Naive thymus-derived CD4-positive, alpha-beta T cell (primary cell): Measurements from ENCODE around the gene CEP85. TPM values are rescaled to one million over a fixed set of nuclear protein-coding genes. Genes with fewer than 3 reads are reported as not detected.

ENCODE experiments used
- ATAC-seq: fragments of 150-1000 bp; cut with Tn5 transposase; 2 replicates; pipeline ENCODE4 v1.10.0; 2021; ENCODE audit warnings: mild to moderate bottlenecking, moderate library complexity
- CTCF ChIA-PET: fragments of 350-600 bp; sonication (Branson Sonifier 250); formaldehyde crosslinking; loops from one replicate; lab custom pipeline; 2021; ENCODE audit warnings: antibody characterized with exemption; lab: Charles Lee
- POLR2A ChIA-PET: fragments of 350-600 bp; sonication (Branson Sonifier 250); formaldehyde crosslinking; loops from one replicate; lab custom pipeline; 2021; ENCODE audit warnings: antibody characterized with exemption, inconsistent platforms; lab: Charles Lee
- DNase-seq, 9 donors: peaks; one replicate each; pipeline versions ENCODE4 v3.0.0 to v3.0.0-alpha.2; 2020 to 2022; ENCODE audit warnings: mixed read lengths in 1 of 9
- H3K27ac ChIP-seq: one replicate; pipeline ENCODE4 v1.7.0; 2013; ENCODE audit warnings: mild to moderate bottlenecking, low read depth, low read length, moderate library complexity
- H3K27me3 ChIP-seq, 2 donors: one replicate each; pipeline ENCODE4 v1.7.0; 2013; ENCODE audit warnings: low read length in 2 of 2, mild to moderate bottlenecking in 2 of 2, moderate library complexity in 2 of 2; ENCODE audit not compliant: control insufficient read depth in 2 of 2, insufficient read depth in 2 of 2
- H3K36me3 ChIP-seq, 3 experiments: 1 replicate in 2 of 3; 2 replicates in 1 of 3; pipeline ENCODE4 v1.7.0; 2013; ENCODE audit warnings: low read length in 3 of 3, mild to moderate bottlenecking in 3 of 3, moderate library complexity in 1 of 3; ENCODE audit not compliant: insufficient read depth in 3 of 3, control insufficient read depth in 2 of 3
- H3K4me1 ChIP-seq, 2 donors: one replicate each; pipeline ENCODE4 v1.7.0; 2013; ENCODE audit warnings: low read length in 2 of 2, mild to moderate bottlenecking in 2 of 2, moderate library complexity in 1 of 2; ENCODE audit not compliant: control insufficient read depth in 2 of 2, insufficient read depth in 2 of 2
- H3K4me3 ChIP-seq: 2 replicates; pipeline ENCODE4 v1.7.0; 2013; ENCODE audit warnings: mild to moderate bottlenecking, low read length
- H3K9me3 ChIP-seq, 3 experiments: 1 replicate in 2 of 3; 2 replicates in 1 of 3; pipeline ENCODE4 v1.7.0; 2013; ENCODE audit warnings: low read length in 3 of 3; ENCODE audit not compliant: control insufficient read depth in 2 of 3
- H3K27ac Mint-ChIP-seq, 9 donors: one replicate each; pipeline ENCODE4 v1.8.0; 2020 to 2022; ENCODE audit warnings: mixed read lengths in 9 of 9, mild to moderate bottlenecking in 8 of 9, moderate library complexity in 5 of 9, inconsistent platforms in 2 of 9
- H3K27me3 Mint-ChIP-seq, 5 donors: one replicate each; pipeline ENCODE4 v1.8.0; 2021 to 2022; ENCODE audit warnings: mixed read lengths in 5 of 5, mild to moderate bottlenecking in 1 of 5
- H3K36me3 Mint-ChIP-seq, 5 donors: one replicate each; pipeline ENCODE4 v1.8.0; 2020 to 2022; ENCODE audit warnings: mixed read lengths in 5 of 5, mild to moderate bottlenecking in 3 of 5, inconsistent platforms in 1 of 5
- H3K4me1 Mint-ChIP-seq, 7 donors: one replicate each; pipeline ENCODE4 v1.8.0; 2020 to 2022; ENCODE audit warnings: mixed read lengths in 7 of 7, mild to moderate bottlenecking in 3 of 7, inconsistent platforms in 1 of 7
- H3K4me3 Mint-ChIP-seq, 10 donors: one replicate each; pipeline ENCODE4 v1.8.0; 2020 to 2022; ENCODE audit warnings: mild to moderate bottlenecking in 10 of 10, mixed read lengths in 10 of 10, moderate library complexity in 6 of 10, inconsistent platforms in 2 of 10
- H3K9me3 Mint-ChIP-seq, 11 donors: one replicate each; pipeline ENCODE4 v1.8.0; 2020 to 2022; ENCODE audit warnings: mixed read lengths in 11 of 11, mild to moderate bottlenecking in 4 of 11, inconsistent platforms in 1 of 11, moderate library complexity in 1 of 11
- intact Hi-C, 2 donors: fragments of 100-400 bp; cut with micrococcal nuclease; formaldehyde crosslinking; loops; one replicate each; pipeline ENCODE4 v1.15.1; 2023
- polyA plus RNA-seq, 2 donors: library from polyadenylated mRNA; unstranded; fragments of 300-500 nt; fragmentation: Illumina TruSeq; gene quantifications; one replicate each; pipeline ENCODE4 v1.2.3, GENCODE V29; 2021
- total RNA-seq, 6 experiments: library from RNA in 5 of 6; stranded (reverse) in 5 of 6; gene quantifications; 1 replicate in 5 of 6; 2 replicates in 1 of 6; pipeline ENCODE4 v1.2.3 and lab custom pipeline; 2021 to 2026

The CEP85 gene
- total and polyA plus RNA-seq, 7 experiments from 2014 or later = 5.4 to 34.8 (median 18.1) TPM

DNA sequence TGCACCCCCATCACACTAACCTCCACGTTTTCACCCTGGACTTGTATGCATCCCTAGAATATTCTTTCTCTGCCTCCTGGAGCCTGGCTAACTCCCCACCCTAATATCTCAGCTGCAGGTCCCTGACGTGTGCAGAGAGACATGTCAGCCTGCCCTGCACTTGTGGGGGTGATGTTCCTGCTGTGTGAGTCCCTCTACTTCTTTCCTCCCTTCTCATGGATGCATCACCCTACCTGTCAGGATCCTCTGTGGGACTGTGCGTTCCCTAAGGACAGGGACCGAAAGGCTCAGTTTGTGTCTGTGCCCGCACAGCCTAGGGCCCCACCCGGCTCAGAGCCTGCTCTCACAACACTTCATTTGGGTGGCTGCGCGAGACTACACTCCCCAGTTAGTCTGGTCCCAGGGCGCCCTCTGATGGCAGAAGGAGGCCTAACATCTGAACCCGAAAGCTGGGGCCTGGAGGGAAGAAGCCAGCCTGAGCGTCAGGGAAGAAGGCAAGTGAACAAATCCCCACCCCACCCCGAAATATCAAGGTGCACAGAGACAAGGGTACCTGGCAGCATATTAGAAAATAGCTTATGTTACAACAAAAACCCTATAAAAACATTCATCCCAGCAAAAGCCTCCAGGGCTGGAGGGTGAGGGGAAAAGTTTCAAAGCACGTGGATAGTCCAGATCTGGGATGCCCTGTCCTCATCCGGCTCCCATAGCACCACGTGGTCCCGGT, 87.5 kb downstream of the CEP85 start:
- peak overlapping the region; percentile 77 for H3K27ac ChIP-seq
- Mint-ChIP-seq H3K9me3 (peaks cover 0 to 2% (median 0%) of the 10 kb centered on the region in 11 donors), H3K4me1 (peaks cover 40 to 70% (median 48%) of the 10 kb centered on the region in 7 donors), H3K27me3 (no peaks in the 10 kb centered on the region), H3K27ac (peak overlapping the region; percentile 87 to 99 (median 96)), H3K4me3 (peak overlapping the region; percentile 79 to 99 (median 94)), H3K36me3 (peaks cover 18 to 53% (median 32%) of the 10 kb centered on the region in 5 donors)
- intact Hi-C loops = loop anchor here (1.0 to 2.0 kb wide), 11 partner anchors 14 to 153 kb away; partner anchors contain the start of genes ZNF593 (in 2 of the 2), C1orf232 (in 1 of the 2) and CEP85 (in 1 of the 2)
- H3K36me3 ChIP-seq = peaks cover 0 to 51% (median 20%) of the 10 kb centered on the region in 3 experiments
- peak overlapping the region; percentile 98 for H3K4me3 ChIP-seq
- ChIA-PET CTCF (interaction anchor here (0.6 to 19.8 kb wide), 15 partner anchors 10 to 151 kb away, joined by 3 to 541 read pairs (median 4); partner anchors contain the start of genes CEP85, SH3BGRL3 and UBXN11), POLR2A (interaction anchor here (0.8 to 35.3 kb wide), 19 partner anchors 13 to 151 kb away, joined by 3 to 1967 read pairs (median 5); partner anchors contain the start of genes CEP85, SH3BGRL3, UBXN11 and ZNF593)
- DNase-seq (peak; percentile 85 to 98 (median 92)), ATAC-seq (peak; percentile 93)
- no peaks in the 10 kb centered on the region for H3K9me3 ChIP-seq
- peaks cover 42 to 45% of the 10 kb centered on the region in 2 donors for H3K4me1 ChIP-seq
- H3K27me3 ChIP-seq = no peaks in the 10 kb centered on the region

DNA sequence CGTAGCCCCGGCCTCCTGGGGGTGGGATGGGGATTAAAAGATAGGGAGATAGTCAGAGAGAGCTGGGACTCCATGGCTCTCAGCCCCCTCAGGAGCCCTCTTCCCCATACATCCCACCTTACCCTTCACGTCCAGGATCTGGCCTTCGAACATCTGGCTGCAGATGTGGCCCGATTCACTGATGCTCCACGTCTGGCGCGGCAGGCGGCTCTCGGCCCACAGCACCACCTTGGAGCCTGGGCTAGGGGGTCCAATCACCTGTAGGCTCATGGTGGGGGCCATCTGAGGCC, 88.0 kb downstream of the CEP85 start:
- intact Hi-C loops = loop anchor here in 1 of 2 donors (1.0 kb wide), 1 partner anchor 74 kb away; no protein-coding TSS in a partner anchor
- POLR2A ChIA-PET = interaction anchor here (0.8 to 35.3 kb wide), 19 partner anchors 12 to 152 kb away, joined by 3 to 1967 read pairs (median 5); partner anchors contain the start of genes CEP85, SH3BGRL3, UBXN11 and ZNF593
- H3K27ac Mint-ChIP-seq = peak overlapping the region in 7 of 9 donors; percentile 25 to 99 (median 87)

DNA sequence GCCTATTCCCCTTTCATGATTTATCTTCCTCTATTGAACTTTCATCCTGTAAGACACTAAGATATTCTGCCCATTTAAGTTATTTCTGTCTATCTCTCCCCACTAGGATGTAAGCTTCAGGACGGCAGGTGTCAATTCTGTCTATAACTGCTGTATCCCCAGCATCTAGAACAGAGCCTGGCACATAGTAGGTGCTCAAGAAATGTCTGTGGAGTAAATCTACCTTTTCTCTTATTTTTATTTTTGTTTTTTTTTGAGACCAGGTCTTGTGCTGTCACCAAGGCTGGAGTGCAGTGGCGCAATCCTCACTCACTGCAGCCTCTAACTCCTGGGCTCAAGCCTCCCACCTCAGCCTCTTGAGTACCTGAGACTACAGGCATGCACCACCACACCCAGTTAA, 89.4 kb downstream of the CEP85 start:
- H3K9me3 Mint-ChIP-seq = no peaks in the 10 kb centered on the region
- peaks cover 10 to 45% (median 24%) of the 10 kb centered on the region in 5 donors for H3K36me3 Mint-ChIP-seq
- peaks cover 0 to 46% (median 20%) of the 10 kb centered on the region in 3 experiments for H3K36me3 ChIP-seq
- H3K27me3 Mint-ChIP-seq = no peaks in the 10 kb centered on the region
- H3K9me3 ChIP-seq = no peaks in the 10 kb centered on the region
- no peak overlapping the region for H3K4me3 ChIP-seq
- H3K4me1 ChIP-seq = peaks cover 27 to 34% of the 10 kb centered on the region in 2 donors
- ChIA-PET CTCF (interaction anchor here (1.9 to 19.8 kb wide), 3 partner anchors 40 to 68 kb away, joined by 7 to 541 read pairs (median 26); partner anchors contain the start of gene SH3BGRL3), POLR2A (interaction anchor here (0.6 to 35.3 kb wide), 10 partner anchors 8 to 154 kb away, joined by 3 to 1967 read pairs (median 8); partner anchors contain the start of genes SH3BGRL3, UBXN11, ZNF593 and ZNF683)
- peak overlapping the region in 8 of 9 donors; percentile 34 to 94 (median 80) for H3K27ac Mint-ChIP-seq
- H3K4me1 Mint-ChIP-seq = peaks cover 24 to 53% (median 33%) of the 10 kb centered on the region in 7 donors
- H3K27ac ChIP-seq = peak overlapping the region; percentile 31
- ATAC-seq (no peak), DNase-seq (no peak)
- peak overlapping the region in 3 of 10 donors; percentile 42 to 99 (median 79) for H3K4me3 Mint-ChIP-seq
- H3K27me3 ChIP-seq = no peaks in the 10 kb centered on the region
- intact Hi-C loops = no loop called here

More for the DNA sequence above, 88.0 kb downstream of the CEP85 start:
- CTCF ChIA-PET = interaction anchor here (0.6 to 19.8 kb wide), 13 partner anchors 14 to 152 kb away, joined by 3 to 541 read pairs (median 4); partner anchors contain the start of genes CEP85, SH3BGRL3 and UBXN11
- Histone ChIP-seq H3K36me3 (peaks cover 0 to 51% (median 20%) of the 10 kb centered on the region in 3 experiments), H3K27me3 (no peaks in the 10 kb centered on the region), H3K9me3 (no peaks in the 10 kb centered on the region), H3K4me3 (peak overlapping the region; percentile 33), H3K27ac (peak overlapping the region; percentile 77), H3K4me1 (peaks cover 37 to 40% of the 10 kb centered on the region in 2 donors)
- H3K9me3 Mint-ChIP-seq = peaks cover 0 to 2% (median 0%) of the 10 kb centered on the region in 11 donors
- H3K4me1 Mint-ChIP-seq = peaks cover 35 to 65% (median 43%) of the 10 kb centered on the region in 7 donors
- no peak for ATAC-seq
- no peak for DNase-seq
- H3K4me3 Mint-ChIP-seq = peak overlapping the region in 5 of 10 donors; percentile 32 to 99 (median 79)
- no peaks in the 10 kb centered on the region for H3K27me3 Mint-ChIP-seq
- peaks cover 18 to 53% (median 32%) of the 10 kb centered on the region in 5 donors for H3K36me3 Mint-ChIP-seq

- Histone ChIP-seq H3K9me3 (no peaks in the 10 kb centered on the region), H3K27ac (peak overlapping the region; percentile 9), H3K4me3 (no peak overlapping the region), H3K4me1 (peaks cover 27 to 34% of the 10 kb centered on the region in 2 donors), H3K36me3 (peaks cover 0 to 43% (median 20%) of the 10 kb centered on the region in 3 experiments), H3K27me3 (no peaks in the 10 kb centered on the region)
- CTCF ChIA-PET = interaction anchor here (0.6 to 19.8 kb wide), 4 partner anchors 39 to 89 kb away, joined by 3 to 541 read pairs (median 5); partner anchors contain the start of gene SH3BGRL3
- intact Hi-C loops = no loop called here
- Mint-ChIP-seq H3K4me1 (peaks cover 21 to 46% (median 33%) of the 10 kb centered on the region in 7 donors), H3K4me3 (no peak overlapping the region), H3K27me3 (no peaks in the 10 kb centered on the region), H3K9me3 (no peaks in the 10 kb centered on the region), H3K36me3 (peaks cover 10 to 37% (median 20%) of the 10 kb centered on the region in 5 donors), H3K27ac (peak overlapping the region in 8 of 9 donors; percentile 19 to 94 (median 62))
- POLR2A ChIA-PET = interaction anchor here (2.4 to 35.3 kb wide), 3 partner anchors 16 to 43 kb away, joined by 9 to 1967 read pairs (median 286); partner anchors contain the start of genes SH3BGRL3 and UBXN11
- no peak for ATAC-seq
- no peak for DNase-seq
Measured at GRCh38 chr1:26324550-26324949, 90.5 kb downstream of the CEP85 start.

DNA sequence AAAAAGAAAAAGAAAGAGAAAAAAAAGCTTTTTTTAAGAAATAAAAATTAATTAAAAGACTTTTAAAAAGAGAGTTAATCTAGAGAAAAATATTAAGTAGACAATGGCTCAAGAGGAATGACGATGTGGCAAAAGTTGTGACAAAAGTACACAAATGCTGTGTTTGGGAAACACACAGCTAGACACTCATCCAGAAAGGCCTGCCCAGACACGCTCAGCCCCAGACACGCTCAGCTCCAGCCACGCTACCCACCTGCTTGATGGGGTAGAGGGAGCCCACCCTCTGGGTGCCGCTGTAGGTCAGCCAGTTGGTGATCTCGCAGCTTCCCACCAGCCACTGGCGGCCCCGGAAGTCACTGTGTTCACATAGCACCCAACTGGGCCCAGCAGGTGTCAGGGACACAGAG, 94.0 kb downstream of the CEP85 start:
- Histone ChIP-seq H3K9me3 (no peaks in the 10 kb centered on the region), H3K36me3 (peaks cover 0 to 14% (median 0%) of the 10 kb centered on the region in 3 experiments), H3K27me3 (no peaks in the 10 kb centered on the region), H3K27ac (no peak overlapping the region), H3K4me3 (no peak overlapping the region), H3K4me1 (peaks cover 0 to 3% of the 10 kb centered on the region in 2 donors)
- CTCF ChIA-PET = interaction anchor here (0.6 to 19.8 kb wide), 2 partner anchors 46 to 481 kb away, joined by 3 to 541 read pairs; partner anchors contain the start of gene SH3BGRL3
- peaks cover 0 to 15% (median 7%) of the 10 kb centered on the region in 5 donors for H3K36me3 Mint-ChIP-seq
- intact Hi-C loops = no loop called here
- no peak overlapping the region for H3K27ac Mint-ChIP-seq
- DNase-seq (no peak), ATAC-seq (no peak)
- peaks cover 0 to 2% (median 0%) of the 10 kb centered on the region in 5 donors for H3K27me3 Mint-ChIP-seq
- H3K4me3 Mint-ChIP-seq = no peak overlapping the region
- H3K9me3 Mint-ChIP-seq = no peaks in the 10 kb centered on the region
- peaks cover 6 to 18% (median 9%) of the 10 kb centered on the region in 7 donors for H3K4me1 Mint-ChIP-seq
- POLR2A ChIA-PET = interaction anchor here (1.3 to 35.3 kb wide), 4 partner anchors 10 to 67 kb away, joined by 3 to 1967 read pairs (median 4); partner anchors contain the start of genes CD52 and SH3BGRL3
